ENCODE results near the gene ACAA1. TPM values are rescaled to one million over a fixed set of nuclear protein-coding genes. Genes with fewer than 3 reads are reported as not detected.

Gene ACAA1, protein sequence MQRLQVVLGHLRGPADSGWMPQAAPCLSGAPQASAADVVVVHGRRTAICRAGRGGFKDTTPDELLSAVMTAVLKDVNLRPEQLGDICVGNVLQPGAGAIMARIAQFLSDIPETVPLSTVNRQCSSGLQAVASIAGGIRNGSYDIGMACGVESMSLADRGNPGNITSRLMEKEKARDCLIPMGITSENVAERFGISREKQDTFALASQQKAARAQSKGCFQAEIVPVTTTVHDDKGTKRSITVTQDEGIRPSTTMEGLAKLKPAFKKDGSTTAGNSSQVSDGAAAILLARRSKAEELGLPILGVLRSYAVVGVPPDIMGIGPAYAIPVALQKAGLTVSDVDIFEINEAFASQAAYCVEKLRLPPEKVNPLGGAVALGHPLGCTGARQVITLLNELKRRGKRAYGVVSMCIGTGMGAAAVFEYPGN
- polyA plus RNA-seq: 20.7 and 21.7 TPM in 2 replicates

DNA sequence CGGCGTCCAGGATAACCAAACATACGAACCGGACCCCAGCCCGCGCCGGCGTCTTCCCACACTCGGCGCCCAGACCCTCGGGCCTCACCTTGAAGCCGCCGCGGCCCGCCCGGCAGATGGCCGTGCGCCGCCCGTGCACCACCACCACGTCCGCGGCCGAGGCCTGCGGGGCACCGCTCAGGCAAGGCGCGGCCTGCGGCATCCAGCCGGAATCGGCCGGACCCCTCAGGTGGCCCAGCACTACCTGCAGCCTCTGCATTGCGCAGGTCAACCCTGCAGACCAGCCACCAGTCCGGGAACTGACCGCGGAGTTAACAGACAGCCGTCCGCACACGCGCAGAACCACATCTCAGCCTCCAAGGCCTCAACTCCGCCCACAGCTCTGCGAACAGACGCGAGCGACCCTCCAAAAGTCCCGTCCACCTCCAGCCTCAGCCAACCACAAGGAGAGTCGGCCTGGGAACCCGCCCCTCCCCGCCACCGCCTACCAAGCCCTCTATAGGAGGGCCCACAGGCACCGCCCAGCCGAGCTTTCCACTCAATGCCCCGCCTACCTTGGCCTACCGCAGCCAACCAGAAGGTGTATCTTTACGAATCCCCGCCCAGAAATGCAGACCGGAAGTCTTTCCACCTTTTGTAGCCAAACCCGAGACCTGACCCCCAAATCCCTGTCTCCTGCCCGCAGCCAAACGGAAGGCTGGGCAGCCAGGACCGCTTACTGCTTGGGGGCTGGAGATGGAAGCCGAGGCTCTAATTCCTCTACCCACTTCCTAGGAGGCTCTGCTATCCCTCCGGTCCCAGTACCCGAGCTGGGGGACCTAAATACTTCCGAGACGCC, at the start of gene ACAA1:
Gene ACAA1, minus strand, starts transcription at position 351 of the 838 bp plus-strand sequence. Its CDS starts 92 bp downstream, at position 259.

DNA sequence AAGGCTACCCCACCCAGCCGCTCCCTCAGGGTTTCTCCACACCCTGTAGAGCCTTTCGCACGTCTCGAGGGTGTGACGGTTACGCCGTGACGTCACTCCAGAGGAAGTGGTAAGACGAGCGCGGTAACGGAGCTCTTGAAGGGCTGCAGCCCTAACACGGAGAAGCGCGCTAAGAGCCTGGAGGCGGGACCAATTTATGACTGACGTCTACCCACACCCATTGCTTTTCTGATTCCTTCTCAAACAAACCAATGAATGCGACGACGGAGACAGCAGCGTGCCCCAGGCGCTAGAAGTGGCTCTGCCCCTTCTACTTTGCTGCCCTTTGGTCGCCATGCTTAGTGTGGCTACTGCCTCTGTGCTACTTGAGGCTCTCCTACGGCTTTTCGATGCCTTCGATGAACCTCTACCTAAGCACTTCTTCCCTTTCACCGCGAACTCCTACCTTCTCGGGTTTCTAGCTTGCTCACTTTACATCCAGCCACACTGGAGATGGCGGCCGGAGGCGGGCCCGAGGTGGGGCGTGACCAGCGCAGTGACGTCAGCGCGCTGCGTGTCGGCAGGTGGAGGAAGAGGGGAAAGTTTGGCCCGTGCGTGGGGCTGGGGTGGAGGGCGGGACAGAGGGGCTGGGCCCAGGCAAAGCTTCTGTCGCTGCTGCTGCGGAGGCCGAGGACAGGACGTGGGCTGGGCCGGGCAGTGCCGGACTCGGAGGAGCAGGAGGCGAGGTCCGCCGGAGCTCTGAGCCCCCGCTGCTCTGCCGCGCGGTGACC, 28.2 kb upstream of the ACAA1 start, which contains the start of gene OXSR1:
Gene OXSR1, plus strand, starts transcription at position 586 of the 770 bp plus-strand sequence. CDS start 340 bp downstream, outside the sequence.

DNA sequence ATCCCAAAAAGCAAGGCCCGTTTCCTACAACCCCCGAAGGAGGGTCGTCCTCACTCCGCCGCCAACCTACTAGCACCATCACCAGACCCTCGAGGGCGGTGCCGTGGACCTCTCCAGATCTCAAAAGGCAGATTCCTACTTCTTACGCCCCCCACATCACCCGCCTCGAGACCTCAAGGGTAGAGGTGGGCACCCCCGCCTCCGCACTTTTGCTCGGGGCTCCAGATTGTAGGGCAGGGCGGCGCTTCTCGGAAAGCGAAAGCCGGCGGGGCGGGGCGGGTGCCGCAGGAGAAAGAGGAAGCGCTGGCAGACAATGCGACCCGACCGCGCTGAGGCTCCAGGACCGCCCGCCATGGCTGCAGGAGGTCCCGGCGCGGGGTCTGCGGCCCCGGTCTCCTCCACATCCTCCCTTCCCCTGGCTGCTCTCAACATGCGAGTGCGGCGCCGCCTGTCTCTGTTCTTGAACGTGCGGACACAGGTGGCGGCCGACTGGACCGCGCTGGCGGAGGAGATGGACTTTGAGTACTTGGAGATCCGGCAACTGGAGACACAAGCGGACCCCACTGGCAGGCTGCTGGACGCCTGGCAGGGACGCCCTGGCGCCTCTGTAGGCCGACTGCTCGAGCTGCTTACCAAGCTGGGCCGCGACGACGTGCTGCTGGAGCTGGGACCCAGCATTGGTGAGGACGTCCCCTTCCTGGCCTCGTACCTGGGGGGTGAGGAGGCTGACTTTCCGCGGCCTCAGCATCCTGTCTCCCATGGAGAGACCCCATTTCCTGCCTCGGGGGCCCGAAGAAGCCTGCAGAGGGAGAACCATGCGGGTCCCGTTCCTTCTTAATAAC, 1.6 kb upstream of the ACAA1 start, which contains the start of gene MYD88:
Gene MYD88, plus strand, starts transcription at position 313 of the 842 bp plus-strand sequence. Its CDS starts 40 bp downstream, at position 353.

Other genes with a start within 250 kb of the ACAA1 start
- 0.34 and 1.0 TPM in 2 replicates for gene VILL, start 146.3 kb downstream of the ACAA1 start, polyA plus RNA-seq
- gene PLCD1, start 107.5 kb downstream of the ACAA1 start, polyA plus RNA-seq: 6.3 and 8.4 TPM in 2 replicates
- not detected in 2 replicates for gene DLEC1, start 97.9 kb downstream of the ACAA1 start, polyA plus RNA-seq
- gene MYD88, start 1.5 kb upstream of the ACAA1 start, polyA plus RNA-seq: not detected in 2 replicates
- 11.7 and 13.2 TPM in 2 replicates for gene OXSR1, start 28.4 kb upstream of the ACAA1 start, polyA plus RNA-seq
- 0.15 TPM in 1 of 2 replicates, not detected in the other for gene SLC22A13, start 128.7 kb upstream of the ACAA1 start, polyA plus RNA-seq
- gene SLC22A14, start 145.2 kb upstream of the ACAA1 start, polyA plus RNA-seq: 0.78 TPM in 1 of 2 replicates, not detected in the other
- 0.23 TPM in 1 of 2 replicates, not detected in the other for gene XYLB, start 209.7 kb upstream of the ACAA1 start, polyA plus RNA-seq